DOHH2 (cell line): ENCODE data around the gene CD63.

Source experiments
- EZH2phosphoT487 ChIP-seq: fragments of 200-600 bp; sonication (generic); IDR thresholded peaks from 2 replicates; pipeline ENCODE4 v1.6.1; 2017; ENCODE audit warnings: borderline replicate concordance, mild to moderate bottlenecking, antibody characterized with exemption, low read length, moderate library complexity, mixed read lengths
- TF ChIP-seq, protein P1 (sequence below): fragments of 200-600 bp; sonication (generic); IDR thresholded peaks from one replicate; pipeline ENCODE4 v1.5.1; 2014; ENCODE audit warnings: antibody characterized with exemption, mild to moderate bottlenecking, low read depth, low read length; ENCODE audit not compliant: poor library complexity, severe bottlenecking

DNA sequence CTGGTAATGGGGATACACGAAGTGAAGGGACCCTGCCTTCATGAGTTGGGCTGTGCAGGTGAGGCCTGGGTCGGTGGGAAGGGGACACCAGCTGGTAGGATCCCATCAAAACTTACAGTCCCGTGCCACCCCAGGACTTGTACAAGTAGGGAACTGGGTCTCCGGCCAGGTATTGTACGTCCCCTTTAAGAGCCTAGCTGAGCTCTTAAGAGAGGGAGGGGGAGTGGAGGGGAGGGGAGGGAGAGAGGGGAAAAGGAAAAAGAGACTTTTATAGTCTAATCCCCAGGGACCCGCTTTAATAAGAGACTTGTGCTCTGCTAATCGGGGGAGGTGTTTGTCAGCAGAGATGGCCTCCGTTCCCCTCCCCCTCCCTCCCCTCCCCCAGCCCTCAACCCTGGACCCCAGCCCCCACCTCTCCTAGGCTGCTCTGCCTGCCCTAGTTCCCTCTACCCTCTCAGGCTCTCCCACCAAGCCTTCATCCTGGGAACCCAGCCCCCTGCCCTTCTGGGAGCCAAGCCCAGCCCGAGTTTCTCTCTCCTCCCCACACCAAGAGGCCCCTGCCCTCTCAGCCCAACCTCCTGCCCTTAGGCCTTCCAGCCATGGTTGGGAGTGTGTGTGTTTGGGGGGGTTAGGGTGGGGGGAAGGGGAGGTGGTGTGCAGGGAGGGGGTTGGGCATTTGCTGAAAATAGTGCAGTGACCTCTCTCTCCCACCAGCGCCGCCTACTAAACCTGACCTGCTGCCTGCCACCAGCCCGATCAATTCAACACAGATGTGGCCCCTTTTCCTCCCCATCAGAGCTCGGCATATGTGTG lies 16.8 kb upstream of the CD63 start:
- no peak for TF ChIP-seq EZH2phosphoT487
- TF ChIP-seq, protein P1, sequence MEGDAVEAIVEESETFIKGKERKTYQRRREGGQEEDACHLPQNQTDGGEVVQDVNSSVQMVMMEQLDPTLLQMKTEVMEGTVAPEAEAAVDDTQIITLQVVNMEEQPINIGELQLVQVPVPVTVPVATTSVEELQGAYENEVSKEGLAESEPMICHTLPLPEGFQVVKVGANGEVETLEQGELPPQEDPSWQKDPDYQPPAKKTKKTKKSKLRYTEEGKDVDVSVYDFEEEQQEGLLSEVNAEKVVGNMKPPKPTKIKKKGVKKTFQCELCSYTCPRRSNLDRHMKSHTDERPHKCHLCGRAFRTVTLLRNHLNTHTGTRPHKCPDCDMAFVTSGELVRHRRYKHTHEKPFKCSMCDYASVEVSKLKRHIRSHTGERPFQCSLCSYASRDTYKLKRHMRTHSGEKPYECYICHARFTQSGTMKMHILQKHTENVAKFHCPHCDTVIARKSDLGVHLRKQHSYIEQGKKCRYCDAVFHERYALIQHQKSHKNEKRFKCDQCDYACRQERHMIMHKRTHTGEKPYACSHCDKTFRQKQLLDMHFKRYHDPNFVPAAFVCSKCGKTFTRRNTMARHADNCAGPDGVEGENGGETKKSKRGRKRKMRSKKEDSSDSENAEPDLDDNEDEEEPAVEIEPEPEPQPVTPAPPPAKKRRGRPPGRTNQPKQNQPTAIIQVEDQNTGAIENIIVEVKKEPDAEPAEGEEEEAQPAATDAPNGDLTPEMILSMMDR = no peak
